Inflammatory macrophage treated with lipopolysaccharide for 1 hour (primary cell): ENCODE results near the gene ETS1.

Source experiments
- DNase-seq, 2 donors: peaks; one replicate each; pipeline ENCODE4 v3.0.0-alpha.2; 2020 to 2022

The ETS1 gene

DNA sequence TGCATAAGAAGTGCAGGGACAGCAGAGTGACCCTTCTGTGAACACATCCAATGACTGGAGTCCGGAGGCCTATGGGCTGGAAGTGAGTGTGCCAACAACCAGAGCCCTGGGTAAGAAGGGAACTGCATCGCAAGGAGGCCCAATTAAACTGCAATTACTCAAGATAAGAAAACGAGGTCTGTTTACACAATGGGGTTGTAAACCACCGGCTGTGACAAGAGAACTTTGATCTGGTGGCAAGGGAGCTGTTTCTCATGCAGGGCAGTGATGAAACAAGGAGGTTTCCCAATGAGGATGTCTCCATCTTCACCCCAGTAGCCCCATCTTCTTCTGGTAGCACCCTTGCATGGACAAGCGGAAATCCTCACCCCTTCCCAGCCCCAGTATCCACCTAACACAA, 21.5 kb downstream of the ETS1 start:
- DNase-seq: peak; percentile 68 to 75

DNA sequence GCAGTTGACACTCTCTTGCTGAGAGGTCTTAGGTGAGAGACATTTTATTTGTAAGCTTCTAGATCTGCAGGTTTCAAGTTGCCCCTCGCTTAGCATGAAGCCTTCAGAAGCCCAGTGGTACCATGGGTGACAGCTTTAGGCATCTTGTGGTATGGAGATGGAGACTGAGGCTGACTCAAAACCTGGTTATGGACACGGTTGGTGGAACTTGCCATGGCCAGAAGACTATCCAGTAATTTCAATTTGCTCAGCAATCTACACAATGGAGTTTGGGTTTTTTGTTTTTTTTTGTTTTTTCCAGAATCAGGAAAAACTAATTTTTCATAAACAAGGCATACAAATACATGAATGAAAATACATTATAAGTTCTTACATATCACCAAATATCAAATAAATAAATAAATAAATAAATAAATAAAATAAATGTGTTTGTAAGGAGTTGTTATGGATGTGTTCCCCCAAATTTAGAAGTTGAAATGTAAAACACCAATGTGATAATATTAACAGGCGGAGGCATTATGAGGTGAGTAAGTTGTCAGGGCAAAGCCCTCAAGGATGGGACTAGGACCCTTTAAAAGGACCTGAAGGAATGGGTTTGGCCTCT, 22.6 kb downstream of the ETS1 start:
- DNase-seq: no peak

DNA sequence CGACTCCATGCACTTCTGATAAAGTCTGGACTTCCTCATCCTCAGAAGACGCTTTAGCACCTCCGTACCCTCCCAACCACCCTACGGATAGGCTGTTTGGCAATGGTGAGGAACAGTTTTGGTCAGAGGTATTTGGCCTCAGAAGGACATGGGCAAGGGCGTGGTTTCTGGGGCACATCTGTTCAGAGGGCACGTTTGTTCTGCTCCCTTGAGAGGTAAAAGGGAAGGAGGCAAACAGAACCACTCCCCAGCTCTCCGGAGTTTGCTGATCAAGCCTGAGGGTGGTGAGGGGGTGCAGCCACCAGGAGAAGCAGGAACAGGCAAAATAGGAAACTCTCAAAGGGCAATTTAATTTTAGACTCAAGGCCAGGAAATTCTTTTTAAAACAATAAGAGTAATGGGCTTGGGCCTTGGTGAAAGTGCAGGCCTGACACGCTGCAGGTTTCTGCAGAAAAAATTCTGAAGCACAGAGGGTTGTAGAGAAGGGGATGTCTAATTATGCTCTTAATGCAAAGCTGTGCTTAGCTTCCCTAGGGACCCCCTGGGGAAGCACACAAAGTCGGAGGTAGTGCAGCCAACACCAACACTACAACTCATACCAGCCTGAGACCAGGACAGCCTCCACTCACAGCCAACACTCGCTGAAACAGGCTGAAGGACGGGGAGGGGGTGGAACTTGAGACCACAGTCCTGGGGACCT, 23.3 kb downstream of the ETS1 start:
- DNase-seq: peak in 1 of 2 donors; percentile 17

DNA sequence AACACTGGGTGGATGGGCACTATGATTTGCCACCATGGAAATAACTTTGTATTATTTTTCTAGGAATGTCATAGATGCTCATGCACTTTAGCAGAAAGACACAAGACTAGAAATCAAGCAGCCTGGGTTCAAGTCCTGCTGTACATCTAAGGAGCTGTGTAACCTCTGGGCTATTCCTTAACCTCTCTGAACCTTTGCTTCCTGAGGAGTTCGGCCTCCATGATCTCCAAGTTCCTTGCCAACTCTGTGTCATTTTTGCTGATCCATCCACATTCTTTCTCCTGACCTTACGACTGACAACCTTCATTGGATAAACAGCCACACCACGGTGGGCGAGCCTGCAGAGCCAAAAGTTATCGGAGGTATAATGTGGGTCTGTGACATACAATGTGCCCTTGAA, 24.1 kb downstream of the ETS1 start:
- DNase-seq: no peak

DNA sequence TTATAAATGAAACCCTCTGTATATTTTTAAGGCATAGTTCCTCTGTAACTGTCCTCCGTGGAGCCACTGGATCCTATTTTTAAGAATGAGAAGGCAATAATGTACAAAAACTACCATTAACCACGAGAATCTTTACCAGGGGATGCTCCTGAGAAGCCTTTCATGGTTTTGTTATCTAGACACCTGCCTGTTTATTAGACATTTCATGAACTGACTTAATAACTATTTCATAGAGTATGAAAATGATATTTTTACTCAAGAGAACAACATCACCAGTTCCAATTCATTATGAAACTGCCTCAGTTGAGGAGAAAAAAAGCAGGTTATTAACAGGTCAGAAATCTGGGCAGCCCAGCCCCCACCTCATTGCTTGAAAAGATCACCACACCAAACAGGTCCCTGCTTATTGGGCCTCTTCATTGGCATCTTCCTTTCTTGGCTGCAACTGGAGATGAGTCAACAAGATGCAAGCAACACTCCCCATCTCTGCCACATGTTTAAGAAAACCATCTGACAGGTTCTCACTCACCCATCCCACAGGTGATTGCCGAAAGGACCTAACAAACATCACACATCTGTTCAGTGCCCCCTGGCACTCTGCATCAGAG, 27.8 kb downstream of the ETS1 start:
- DNase-seq: no peak

DNA sequence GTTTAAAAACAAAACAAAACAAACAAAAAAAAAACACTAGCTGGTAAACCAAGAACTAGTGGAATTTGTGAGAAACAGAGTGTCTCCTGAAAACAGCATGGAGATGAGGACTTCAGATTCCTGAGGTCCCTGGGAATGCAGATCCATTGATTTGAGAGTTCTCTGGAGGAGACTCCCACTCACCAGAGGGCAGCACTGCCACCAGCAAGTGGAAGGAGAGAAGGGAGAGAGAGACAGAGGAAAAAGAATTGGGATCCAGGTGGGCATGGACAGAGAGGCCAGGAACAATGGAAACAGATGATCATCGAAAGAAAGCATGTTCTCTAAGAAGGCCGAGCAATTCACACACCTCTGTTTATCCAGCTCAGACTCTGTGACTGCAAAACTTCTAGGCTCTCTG, 31.8 kb downstream of the ETS1 start:
- no peak for DNase-seq

DNA sequence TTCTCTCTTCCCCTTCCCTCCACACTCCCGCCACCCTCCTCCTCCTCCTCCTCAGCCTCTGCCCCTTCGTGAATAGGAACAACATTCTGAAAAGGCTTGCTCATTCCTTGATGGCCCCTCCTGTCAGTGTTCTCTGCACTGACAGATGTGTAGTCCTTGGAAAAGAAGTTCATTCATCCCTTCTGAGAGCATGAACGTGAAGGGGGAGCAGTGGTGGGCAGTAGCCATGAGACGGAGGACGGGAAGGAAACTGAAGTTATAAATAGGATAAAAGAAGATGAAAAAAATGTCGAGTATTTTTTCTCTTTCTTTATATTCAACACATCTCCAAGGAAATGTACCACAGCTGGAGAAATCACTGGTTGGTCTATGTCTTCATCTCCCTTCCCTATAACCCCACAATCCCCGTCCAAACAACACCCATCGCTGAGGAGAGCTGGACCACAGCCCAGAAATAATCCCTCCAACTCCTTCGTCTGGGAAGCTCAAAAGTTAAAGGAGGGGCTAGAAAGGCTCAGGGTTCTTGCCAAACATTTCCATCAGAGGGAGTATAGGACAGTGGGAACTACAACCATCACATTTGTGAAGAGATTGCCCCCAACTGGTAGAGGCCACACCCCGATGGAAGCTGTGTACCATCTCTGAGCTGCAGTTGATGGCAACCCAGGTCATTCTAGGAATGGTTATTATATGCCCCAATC, 33.5 kb downstream of the ETS1 start:
- DNase-seq: no peak

DNA sequence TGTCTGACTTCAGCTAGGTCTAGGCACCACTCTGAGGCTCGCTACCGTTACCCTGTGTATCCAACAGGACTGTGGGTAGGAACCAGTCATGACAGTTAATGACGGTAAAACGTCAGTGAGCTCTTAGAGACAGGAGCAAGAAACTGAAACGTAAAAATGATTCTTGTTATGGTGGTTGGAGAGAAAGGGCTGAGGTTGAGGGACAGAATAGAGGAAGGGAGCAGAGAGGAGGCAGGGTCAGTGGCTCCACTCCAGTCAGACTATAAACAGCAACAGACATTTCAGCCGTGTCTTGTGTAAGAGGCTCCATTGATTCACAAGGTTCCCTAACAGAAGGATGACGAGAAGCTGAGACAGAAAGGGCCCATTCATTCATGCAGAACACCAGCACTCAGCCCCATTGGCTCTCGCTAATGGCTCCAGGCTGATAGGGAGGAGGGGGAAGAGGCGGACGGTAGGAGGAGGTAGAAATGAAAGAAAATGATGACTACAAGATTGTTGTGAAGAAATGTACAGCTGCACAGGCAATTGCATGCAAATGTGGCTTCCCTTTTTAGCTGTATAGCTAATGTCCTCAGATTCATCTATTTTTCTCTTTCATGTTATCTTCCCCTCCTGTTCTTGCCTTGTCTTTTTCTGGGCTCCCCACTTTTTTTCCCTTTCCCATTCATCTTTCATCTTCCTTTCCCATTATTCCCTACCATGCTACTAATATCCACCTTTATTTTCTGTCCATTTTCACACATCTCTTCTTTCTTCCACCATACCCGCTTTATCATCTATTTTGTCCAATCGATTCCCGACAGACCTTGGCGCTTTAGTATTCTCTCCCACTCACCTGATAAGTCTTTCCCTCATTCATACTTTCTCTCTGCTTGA, 34.3 kb downstream of the ETS1 start:
- peak; percentile 77 for DNase-seq

DNA sequence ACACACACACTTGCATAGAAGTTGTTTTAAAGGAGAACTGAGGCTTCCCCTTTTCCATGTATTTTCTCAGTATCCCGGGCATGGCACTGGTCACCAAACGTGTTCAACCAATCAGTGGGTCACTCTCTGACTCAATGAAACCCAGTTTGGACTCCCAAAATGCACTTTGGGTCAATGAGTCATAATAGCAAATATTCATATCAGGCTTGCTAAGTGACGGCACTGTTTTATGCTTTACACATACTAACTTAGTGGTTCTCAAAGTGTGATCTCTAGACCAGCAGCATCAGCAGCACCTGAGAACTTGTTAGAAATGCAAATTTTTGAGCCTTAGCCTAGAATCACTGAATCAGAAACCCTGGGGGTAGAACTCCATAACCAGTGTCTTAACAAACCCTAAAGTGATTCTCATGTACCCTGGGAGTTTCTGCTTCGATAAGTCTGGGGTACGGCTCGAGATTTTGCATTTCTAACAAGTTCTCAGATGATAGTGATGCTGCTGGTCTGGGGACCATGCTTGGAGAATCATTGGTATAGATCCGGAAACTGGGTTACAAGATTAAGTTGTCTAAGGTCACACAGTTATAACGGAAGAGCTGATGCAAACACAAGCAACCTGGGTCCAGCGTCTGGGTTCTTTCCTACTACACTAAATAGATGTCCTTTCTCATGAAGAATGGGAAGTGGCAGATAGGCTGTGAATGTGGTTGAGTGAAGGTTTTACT, 35.6 kb downstream of the ETS1 start:
- DNase-seq: peak; percentile 83 to 91

DNA sequence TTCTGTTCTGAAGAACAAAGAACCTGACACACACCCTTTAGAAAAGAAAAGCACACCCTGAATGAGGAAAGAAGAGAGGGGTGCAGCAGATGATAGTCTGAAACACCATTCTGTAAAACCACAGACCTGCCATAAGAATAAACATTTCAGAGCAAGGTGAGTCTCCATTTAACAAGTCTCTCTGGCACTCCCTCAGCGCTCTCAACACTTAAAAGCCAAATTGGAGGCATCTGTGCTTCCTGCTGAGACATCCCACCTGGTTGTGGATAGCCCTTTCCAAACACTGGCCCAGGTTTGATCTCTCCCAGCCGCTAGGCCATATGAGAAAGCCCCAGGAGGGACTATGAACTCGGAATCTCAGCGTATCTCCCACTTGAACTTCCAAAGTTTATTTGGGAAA, 36.3 kb downstream of the ETS1 start:
- DNase-seq: no peak

DNA sequence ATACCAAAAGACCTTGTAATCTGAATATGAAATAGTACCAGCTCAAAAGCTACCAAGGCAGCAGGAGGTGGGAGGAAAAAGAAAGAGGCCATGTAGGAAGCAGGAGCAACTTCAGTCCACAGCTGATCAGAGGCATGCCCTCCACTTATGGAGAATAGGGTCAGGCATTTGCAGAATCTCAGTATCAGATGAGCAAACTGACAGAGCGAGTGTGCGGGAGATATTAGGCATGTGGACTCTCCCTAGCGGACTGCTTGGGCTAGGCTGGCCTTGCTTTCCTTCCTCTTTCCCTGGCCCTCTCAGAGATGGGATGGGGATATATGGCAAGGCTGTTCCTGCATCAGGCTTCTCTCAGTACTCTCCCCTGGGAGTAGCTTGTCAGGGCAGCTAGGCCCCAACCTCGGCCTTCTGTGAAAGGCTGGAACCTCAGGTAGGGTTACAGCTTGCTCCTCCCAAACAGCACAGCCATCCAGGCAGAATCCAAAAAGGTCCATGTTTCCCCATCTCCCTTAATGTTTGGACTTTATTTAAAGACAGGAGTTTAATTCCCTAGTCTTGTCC, 37.0 kb downstream of the ETS1 start:
- peak; percentile 23 to 28 for DNase-seq

DNA sequence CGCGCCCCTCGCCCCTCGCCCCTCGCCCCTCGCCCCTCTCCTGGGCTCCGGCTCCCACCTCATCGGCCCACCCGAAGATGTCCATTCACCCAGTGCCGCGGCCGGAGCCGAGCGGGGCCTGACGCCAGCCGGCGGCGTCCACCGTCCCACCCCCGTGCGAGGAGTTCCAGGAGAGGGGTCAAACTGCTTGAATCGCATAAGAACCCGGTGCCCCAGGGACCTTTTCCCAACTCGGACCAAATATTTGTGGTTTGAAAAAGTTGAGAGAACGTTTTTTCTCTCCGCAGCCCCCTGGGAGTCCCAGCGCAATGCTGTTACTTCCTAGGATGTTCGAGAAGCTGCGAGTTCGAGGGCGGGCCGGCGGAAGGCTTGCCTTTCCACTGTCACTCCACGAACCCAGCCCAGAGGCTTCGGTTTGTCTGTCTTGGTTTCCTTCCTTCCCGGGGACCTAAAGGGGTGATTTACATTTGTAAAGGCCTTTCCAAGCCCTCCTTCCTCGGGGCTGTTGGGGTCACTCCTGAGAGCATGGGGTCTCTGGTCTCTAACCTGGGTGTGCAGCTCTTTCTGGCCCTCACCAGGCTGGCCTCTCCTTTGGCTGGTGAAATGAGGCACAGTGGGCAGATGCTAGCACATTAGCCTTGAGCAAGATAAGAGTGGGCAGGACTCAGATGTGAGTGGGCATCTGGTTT, 38.0 kb downstream of the ETS1 start:
- no peak for DNase-seq

DNA sequence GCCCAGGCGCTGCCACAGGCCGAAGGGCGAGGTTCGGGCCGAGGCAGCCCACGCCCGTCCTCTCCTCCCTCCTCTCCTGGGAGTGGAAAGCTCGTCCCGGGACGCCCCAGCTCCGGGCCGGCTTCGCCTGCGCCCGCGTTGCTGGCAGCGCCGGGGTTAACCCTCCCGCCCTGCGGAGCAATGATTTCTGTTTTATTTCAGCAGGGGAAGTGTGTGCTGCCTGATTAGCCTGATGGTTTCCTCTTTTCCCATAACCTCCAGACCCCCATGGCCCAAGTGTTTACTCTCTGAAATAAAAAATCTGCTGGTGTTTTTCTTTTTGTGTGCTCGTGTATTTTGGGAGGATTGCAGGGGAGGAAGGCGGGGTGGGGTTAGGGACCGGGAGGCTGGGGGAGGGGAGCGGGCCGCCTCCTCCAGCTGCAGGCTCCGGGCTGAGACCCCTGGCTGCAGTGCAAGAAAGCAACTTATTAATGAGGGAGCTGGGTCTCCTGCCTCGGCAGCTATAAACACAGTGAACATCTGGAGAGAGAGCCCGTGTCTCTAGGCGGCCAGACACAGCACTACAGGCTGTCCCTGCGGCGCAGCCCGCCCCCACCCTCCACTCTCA, 38.6 kb downstream of the ETS1 start:
- DNase-seq: peak; percentile 30 to 54

DNA sequence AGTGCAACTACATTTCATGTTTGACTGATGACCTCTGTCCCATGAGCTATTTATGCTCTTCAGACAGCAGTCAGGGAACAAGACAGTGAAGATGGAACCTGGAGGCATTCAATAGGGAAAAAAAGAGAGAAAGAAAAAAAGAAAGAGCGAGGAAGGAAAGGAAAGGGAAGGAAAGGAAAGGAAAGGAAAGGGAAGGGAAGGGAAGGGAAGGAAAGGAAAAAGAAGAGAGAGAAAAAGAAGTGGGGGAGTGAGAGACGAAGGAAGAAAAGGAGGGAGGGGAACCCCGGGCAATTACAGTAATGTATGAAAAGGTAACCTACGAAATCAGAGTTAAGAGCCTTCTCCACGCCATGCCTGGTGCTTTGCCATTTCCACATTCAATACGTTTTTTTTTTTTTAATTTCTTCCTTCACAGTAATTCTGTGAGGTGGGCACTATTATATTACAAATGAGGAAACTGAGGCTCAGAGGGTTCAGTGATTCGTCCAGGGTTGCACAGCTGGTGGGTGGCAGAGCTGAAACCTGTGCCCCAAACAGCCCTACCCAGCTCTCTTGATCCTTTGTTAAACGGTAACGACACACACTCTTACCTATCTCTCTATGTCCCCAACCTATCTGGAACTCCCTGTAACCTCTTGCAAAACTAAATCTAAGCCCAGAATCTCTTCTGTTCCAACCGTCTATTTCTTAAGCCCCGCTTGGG, 39.3 kb downstream of the ETS1 start:
- no peak for DNase-seq

DNA sequence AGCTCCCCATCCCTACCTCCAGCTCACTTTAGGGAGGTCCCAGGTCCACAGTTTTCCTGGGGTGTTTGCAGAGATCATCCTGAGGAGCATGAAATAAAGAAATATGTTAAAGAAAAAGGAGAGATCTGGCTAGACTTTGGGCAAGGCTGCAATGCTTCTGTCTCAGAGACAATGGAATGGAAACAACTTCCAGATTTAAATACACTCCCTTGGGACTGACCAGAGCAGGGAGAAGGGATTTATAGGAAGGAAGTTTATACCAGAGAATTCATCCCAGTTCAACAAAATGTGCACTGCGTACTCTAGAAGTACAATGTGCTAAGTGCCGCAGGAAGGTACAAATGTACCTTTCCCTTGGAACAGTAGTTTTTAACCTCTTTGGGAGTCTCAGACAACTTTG, 40.4 kb downstream of the ETS1 start:
- no peak for DNase-seq

DNA sequence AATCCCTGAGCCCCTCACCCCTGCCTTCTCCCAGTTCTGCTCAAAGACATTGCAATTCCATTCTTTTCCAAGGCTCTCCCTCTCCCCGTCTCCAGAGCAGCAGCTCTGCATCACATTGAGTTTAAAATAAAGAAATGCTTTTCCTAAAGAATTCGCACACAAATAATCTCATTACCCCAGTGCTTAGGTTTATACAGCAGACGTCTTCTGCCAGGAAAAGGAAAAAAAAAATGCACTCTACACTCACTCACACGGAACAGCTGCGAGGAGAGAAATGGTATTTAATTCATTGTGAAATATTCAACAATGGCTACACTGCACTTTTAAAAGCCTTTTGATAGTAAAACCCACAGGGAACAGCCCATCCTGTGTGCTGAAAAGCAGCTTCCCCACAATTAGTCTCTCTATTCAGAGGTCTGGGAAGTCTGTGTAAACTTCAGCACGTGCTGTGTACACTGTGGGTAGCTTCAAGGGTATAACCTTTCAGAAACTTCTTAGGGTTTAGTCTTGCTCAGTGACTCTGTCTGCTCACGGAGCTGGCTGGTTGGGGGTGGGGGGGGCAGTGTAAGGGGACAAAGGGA, 42.8 kb downstream of the ETS1 start:
- DNase-seq: no peak

DNA sequence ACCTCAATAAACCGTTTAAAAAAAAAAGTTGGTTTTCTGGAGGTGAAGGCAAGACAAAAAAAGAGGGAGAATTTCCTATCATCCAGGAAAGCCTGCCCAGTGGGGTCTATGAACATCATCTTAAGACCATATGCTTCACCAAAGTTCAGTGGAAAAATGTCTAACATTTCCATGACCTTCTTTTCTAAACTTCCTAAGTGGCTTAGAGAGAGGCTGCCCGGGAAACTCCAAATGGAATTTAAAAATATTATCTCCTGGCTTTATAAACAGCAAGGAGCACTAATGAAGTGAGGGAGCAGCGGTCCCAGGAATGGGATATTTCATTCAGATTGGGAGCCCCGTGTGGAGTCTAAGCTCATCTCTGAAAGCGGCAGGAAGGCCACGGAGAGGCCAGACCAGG, 46.9 kb downstream of the ETS1 start:
- DNase-seq: no peak

DNA sequence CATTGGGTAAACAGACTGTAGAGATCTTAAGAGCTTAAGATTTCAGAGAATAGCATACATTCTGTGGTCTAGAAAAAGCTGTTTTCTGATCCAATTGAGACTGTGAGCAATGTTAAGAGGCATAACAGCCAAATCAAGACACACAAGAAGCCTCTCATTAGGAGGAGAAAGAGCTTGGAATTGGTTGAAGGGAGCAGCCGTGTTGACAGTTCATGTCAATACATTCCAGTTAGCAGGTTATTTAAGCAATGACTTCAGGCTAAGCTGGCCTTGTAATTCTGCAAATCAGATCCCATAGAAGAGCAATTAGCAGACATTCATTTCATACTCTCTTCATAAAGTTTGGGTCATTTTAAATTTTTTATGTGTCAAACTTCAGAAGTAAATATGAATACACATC, 50.9 kb downstream of the ETS1 start:
- DNase-seq: no peak
